ENCODE data around the gene KRTAP10-3. TPM values are rescaled to one million over a fixed set of nuclear protein-coding genes. Genes with fewer than 3 reads are reported as not detected.
"Not testable (repeated sequence)": the region's sequence is repeated elsewhere in the genome, so short reads cannot be mapped to it uniquely, and the experiment has no call there.

The KRTAP10-3 gene
- total RNA-seq, 1 experiment from 2014 or later, result not detected

DNA sequence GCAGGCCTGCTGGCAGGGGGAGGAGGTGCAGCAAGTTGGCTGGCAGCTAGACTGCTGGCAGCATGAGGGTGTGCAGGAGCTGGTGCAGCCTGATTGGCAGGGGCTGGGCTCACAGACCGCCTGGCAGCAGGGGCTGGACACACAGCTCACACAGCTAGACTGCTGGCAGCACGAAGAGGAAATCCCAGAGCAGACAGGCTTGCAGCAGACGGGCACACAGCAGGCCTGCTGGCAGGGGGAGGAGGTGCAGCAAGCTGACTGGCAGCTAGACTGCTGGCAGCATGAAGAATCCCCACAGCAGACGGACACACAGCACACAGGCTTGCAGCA, 33.2 kb upstream of the KRTAP10-3 start:
- CTCF ChIA-PET, result not testable (repeated sequence)

GRCh38 chr21:44590897-44591800, 32.6 kb upstream of the KRTAP10-3 start:
- CTCF ChIA-PET; H3K27ac ChIP-seq (ENCODE audit: low read depth, low read length): not testable (repeated sequence)

More for the DNA sequence above, 33.2 kb upstream of the KRTAP10-3 start:
- intact Hi-C loops (cut with micrococcal nuclease); H2AFZ ChIP-seq (ENCODE audit: low read depth, low read length, poor library complexity, severe bottlenecking); H3K9me3 ChIP-seq (ENCODE audit: control insufficient read depth in 1 of 2, insufficient read depth in 1 of 2, low read depth in 1 of 2, low read length in 2 of 2); RAD21 ChIA-PET (ENCODE audit: low non-redundant PET in 1 of 2, low total read pairs in 2 of 2, uncharacterized antibody in 2 of 2, unreplicated experiment in 2 of 2); H3K4me2 ChIP-seq (ENCODE audit: low read length); H3K9ac ChIP-seq (ENCODE audit: low read length); H3K36me3 ChIP-seq (ENCODE audit: control insufficient read depth in 1 of 2, insufficient read depth in 2 of 2, low read length in 2 of 2); H3K9me2 ChIP-seq (ENCODE audit: insufficient read depth); H3K27me3 ChIP-seq (ENCODE audit: insufficient read depth, low read length); H3K4me1 ChIP-seq (ENCODE audit: control insufficient read depth in 1 of 2, insufficient read depth in 2 of 2, low read length in 2 of 2); POLR2A ChIA-PET; H4K20me1 ChIP-seq (ENCODE audit: insufficient read depth); BruUV-seq (replicated peaks); H3K4me3 ChIP-seq (replicated peaks in 1 of 2; ENCODE audit: low read depth in 1 of 2, low read length in 2 of 2); H3K79me2 ChIP-seq (ENCODE audit: insufficient read depth, low read length); H3K27ac ChIP-seq (ENCODE audit: low read depth, low read length); DNase-seq (ENCODE audit: low read depth, low spot score): not testable (repeated sequence)
- ATAC-seq, result peak; percentile 30

GRCh38 chr21:44590311-44590721, 31.7 kb upstream of the KRTAP10-3 start:
- ChIA-PET CTCF (no interaction called here), RAD21 (ENCODE audit: low non-redundant PET in 1 of 2, low total read pairs in 2 of 2, uncharacterized antibody in 2 of 2, unreplicated experiment in 2 of 2) (no interaction called here), POLR2A (no interaction called here)
- no TSS peak for BruUV-seq (replicated peaks)
- Histone ChIP-seq H3K79me2 (ENCODE audit: insufficient read depth, low read length) (no peaks in the 10 kb centered on the region), H3K4me2 (ENCODE audit: low read length) (no peak overlapping the region), H3K4me3 (replicated peaks in 1 of 2; ENCODE audit: low read depth in 1 of 2, low read length in 2 of 2) (no peak overlapping the region), H3K4me1 (ENCODE audit: control insufficient read depth in 1 of 2, insufficient read depth in 2 of 2, low read length in 2 of 2) (no peaks in the 10 kb centered on the region), H3K36me3 (ENCODE audit: control insufficient read depth in 1 of 2, insufficient read depth in 2 of 2, low read length in 2 of 2) (no peaks in the 10 kb centered on the region), H3K9me2 (ENCODE audit: insufficient read depth) (no peaks in the 10 kb centered on the region), H3K27ac (ENCODE audit: low read depth, low read length) (no peak overlapping the region), H4K20me1 (ENCODE audit: insufficient read depth) (no peaks in the 10 kb centered on the region), H3K9me3 (ENCODE audit: control insufficient read depth in 1 of 2, insufficient read depth in 1 of 2, low read depth in 1 of 2, low read length in 2 of 2) (no peaks in the 10 kb centered on the region), H2AFZ (ENCODE audit: low read depth, low read length, poor library complexity, severe bottlenecking) (no peak overlapping the region), H3K9ac (ENCODE audit: low read length) (no peak overlapping the region), H3K27me3 (ENCODE audit: insufficient read depth, low read length) (peaks cover 11% of the 10 kb centered on the region)
- ATAC-seq, result no peak
- intact Hi-C loops (cut with micrococcal nuclease), result no loop called here
- no peak for DNase-seq (ENCODE audit: low read depth, low spot score)
- TF ChIP-seq REST (IDR thresholded peaks at IDR 0.05; ENCODE audit: low read depth) (no peak), ZFX (IDR thresholded peaks at IDR 0.05) (no peak), JUND (IDR thresholded peaks at IDR 0.05) (no peak), CEBPB (IDR thresholded peaks at IDR 0.05; ENCODE audit: low read depth) (no peak), POLR2A (IDR thresholded peaks at IDR 0.05; ENCODE audit: borderline replicate concordance, extremely low read depth, insufficient read depth, insufficient read length) (no peak), SIN3A (IDR thresholded peaks at IDR 0.05; ENCODE audit: low read depth) (no peak), TCF7L2 (IDR thresholded peaks at IDR 0.05; ENCODE audit: borderline replicate concordance, extremely low read depth, insufficient read depth, insufficient read length) (no peak)

More at GRCh38 chr21:44590897-44591800, 32.6 kb upstream of the KRTAP10-3 start:
- H3K4me1 ChIP-seq (ENCODE audit: control insufficient read depth in 1 of 2, insufficient read depth in 2 of 2, low read length in 2 of 2); H3K9me2 ChIP-seq (ENCODE audit: insufficient read depth); H3K4me3 ChIP-seq (replicated peaks in 1 of 2; ENCODE audit: low read depth in 1 of 2, low read length in 2 of 2); RAD21 ChIA-PET (ENCODE audit: low non-redundant PET in 1 of 2, low total read pairs in 2 of 2, uncharacterized antibody in 2 of 2, unreplicated experiment in 2 of 2); H4K20me1 ChIP-seq (ENCODE audit: insufficient read depth); intact Hi-C loops (cut with micrococcal nuclease); H2AFZ ChIP-seq (ENCODE audit: low read depth, low read length, poor library complexity, severe bottlenecking); DNase-seq (ENCODE audit: low read depth, low spot score); POLR2A ChIA-PET; H3K36me3 ChIP-seq (ENCODE audit: control insufficient read depth in 1 of 2, insufficient read depth in 2 of 2, low read length in 2 of 2); H3K9me3 ChIP-seq (ENCODE audit: control insufficient read depth in 1 of 2, insufficient read depth in 1 of 2, low read depth in 1 of 2, low read length in 2 of 2); BruUV-seq (replicated peaks); H3K27me3 ChIP-seq (ENCODE audit: insufficient read depth, low read length); ATAC-seq; H3K9ac ChIP-seq (ENCODE audit: low read length); H3K4me2 ChIP-seq (ENCODE audit: low read length); H3K79me2 ChIP-seq (ENCODE audit: insufficient read depth, low read length): not testable (repeated sequence)
